ENCODE results near the gene THRB.

The THRB gene

GRCh38 chr3:24365168-24365567, 129.5 kb downstream of the THRB start (continued):
- TF ChIP-seq ZNF280C (tag by site-specific recombination; IDR thresholded peaks at IDR 0.05) (no peak), EGR2 (tag by site-specific recombination; IDR thresholded peaks at IDR 0.05; ENCODE audit: low read depth) (no peak), ZBTB48 (tag by site-specific recombination; IDR thresholded peaks at IDR 0.05) (no peak), ZNF423 (tag by site-specific recombination; IDR thresholded peaks at IDR 0.05) (no peak), AEBP2 (tag by site-specific recombination; IDR thresholded peaks at IDR 0.05; ENCODE audit: borderline replicate concordance) (no peak), ZNF645 (tag by site-specific recombination; IDR thresholded peaks at IDR 0.05) (no peak), PATZ1 (tag by site-specific recombination; IDR thresholded peaks at IDR 0.05) (0 out of 2 replicates have a peak, but pooled peaks have one; percentile 41), CTCF (tag by site-specific recombination; IDR thresholded peaks at IDR 0.05) (peak; percentile 44; the same call in 1 of the 2 replicates), ZNF239 (tag by site-specific recombination; IDR thresholded peaks at IDR 0.05) (no peak), ZNF658 (tag by site-specific recombination; IDR thresholded peaks at IDR 0.05) (no peak), ZNF202 (tag by site-specific recombination; IDR thresholded peaks at IDR 0.05; ENCODE audit: borderline replicate concordance) (no peak), WT1 (tag by site-specific recombination; IDR thresholded peaks at IDR 0.05) (peak; percentile 96), KLF17 (tag by site-specific recombination; IDR thresholded peaks at IDR 0.05) (no peak; the same call in 1 of the 2 replicates), KLF9 (tag by site-specific recombination; IDR thresholded peaks at IDR 0.05; ENCODE audit: low read depth) (no peak), ZNF350 (tag by site-specific recombination; IDR thresholded peaks at IDR 0.05) (no peak), ZNF362 (tag by site-specific recombination; IDR thresholded peaks at IDR 0.05) (no peak), SP2 (tag by site-specific recombination; IDR thresholded peaks at IDR 0.05) (no peak), OVOL3 (tag by site-specific recombination; IDR thresholded peaks at IDR 0.05) (peak; percentile 86)
